H1 (cell line): ENCODE results near the gene SCYL3. TPM values are rescaled to one million over a fixed set of nuclear protein-coding genes. Genes with fewer than 3 reads are reported as not detected.

Source experiments
- CTCF ChIA-PET: fragments of 300-600 bp; sonication (Branson Sonifier 250); formaldehyde crosslinking; loops from one replicate; lab custom pipeline; 2021; ENCODE audit not compliant: partially characterized antibody; lab: Charles Lee
- POLR2A ChIA-PET: fragments of 300-600 bp; sonication (Branson Sonifier 250); formaldehyde crosslinking; loops from one replicate; lab custom pipeline; 2021; ENCODE audit warnings: inconsistent platforms; ENCODE audit not compliant: partially characterized antibody; lab: Charles Lee
- DNase-seq, 2 experiments: peaks; one replicate each; pipeline versions ENCODE4 v3.0.0 to v3.0.0-alpha.2; 2010 to 2022; ENCODE audit warnings: low spot score in 2 of 2, low read depth in 1 of 2, mixed read lengths in 1 of 2
- FAIRE-seq: peaks from 2 replicates; lab custom pipeline; 2011; peaks lifted over from hg19 to GRCh38; lab: Jason Lieb, UNC
- H2AFZ ChIP-seq: 2 replicates; pipeline ENCODE4 v1.8.1; 2012; ENCODE audit warnings: low read length, inconsistent platforms
- H2AK5ac ChIP-seq: 2 replicates; pipeline ENCODE4 v1.6.1; 2013; ENCODE audit warnings: low read depth, low read length
- H2BK120ac ChIP-seq: replicated peaks from 2 replicates; pipeline ENCODE3; 2013; ENCODE audit warnings: low read depth, low read length, inconsistent platforms
- H2BK12ac ChIP-seq: 2 replicates; pipeline ENCODE4 v1.6.1; 2013; ENCODE audit warnings: low read depth, low read length
- H2BK15ac ChIP-seq: 2 replicates; pipeline ENCODE4 v1.6.1; 2013; ENCODE audit warnings: low read length
- H2BK20ac ChIP-seq: 2 replicates; pipeline ENCODE4 v1.6.1; 2013; ENCODE audit warnings: low read length
- H2BK5ac ChIP-seq: 2 replicates; pipeline ENCODE4 v1.6.1; 2013; ENCODE audit warnings: low read depth, low read length
- H3K14ac ChIP-seq: 2 replicates; pipeline ENCODE4 v1.6.1; 2013; ENCODE audit warnings: inconsistent platforms; ENCODE audit not compliant: insufficient read length
- H3K18ac ChIP-seq: 2 replicates; pipeline ENCODE4 v1.6.1; 2013; ENCODE audit warnings: low read length; ENCODE audit errors: extremely low read depth
- H3K23ac ChIP-seq: 2 replicates; pipeline ENCODE4 v1.6.1; 2013; ENCODE audit warnings: inconsistent platforms; ENCODE audit not compliant: insufficient read length
- H3K23me2 ChIP-seq: 2 replicates; pipeline ENCODE4 v1.6.1; 2013; ENCODE audit warnings: low read depth, low read length
- H3K27ac ChIP-seq: 2 replicates; pipeline ENCODE4 v1.6.1; 2011; ENCODE audit warnings: low read depth, low read length, inconsistent platforms
- H3K27me3 ChIP-seq, 4 experiments: replicated peaks in 1 of 4; 1 replicate in 1 of 4; 2 replicates in 3 of 4; pipeline versions ENCODE4 v1.6.1 to v1.8.1; 2011 to 2013; ENCODE audit warnings: low read length in 3 of 4, mild to moderate bottlenecking in 3 of 4, inconsistent platforms in 2 of 4, mixed read lengths in 2 of 4, moderate library complexity in 1 of 4; ENCODE audit not compliant: control insufficient read depth in 3 of 4, insufficient read depth in 3 of 4; ENCODE audit errors: extremely low read depth in 1 of 4
- H3K36me3 ChIP-seq, 4 experiments: 2 replicates each; pipeline versions ENCODE4 v1.6.1 to v1.8.1; 2011 to 2013; ENCODE audit warnings: mild to moderate bottlenecking in 4 of 4, low read length in 3 of 4, moderate library complexity in 2 of 4, control low read depth in 1 of 4, inconsistent platforms in 1 of 4; ENCODE audit not compliant: insufficient read depth in 4 of 4, control insufficient read depth in 2 of 4
- H3K4ac ChIP-seq: replicated peaks from 2 replicates; pipeline ENCODE3; 2013; ENCODE audit warnings: low read length, low read depth, mixed read lengths, inconsistent platforms; ENCODE audit not compliant: insufficient read length
- H3K4me1 ChIP-seq, 4 experiments: replicated peaks in 1 of 4; 1 replicate in 1 of 4; 2 replicates in 3 of 4; pipeline versions ENCODE4 v1.6.1 to v1.8.1; 2011 to 2013; ENCODE audit warnings: low read length in 3 of 4, inconsistent platforms in 2 of 4, mixed read lengths in 1 of 4; ENCODE audit not compliant: insufficient read depth in 4 of 4, control insufficient read depth in 3 of 4
- H3K4me2 ChIP-seq, 2 experiments: 2 replicates each; pipeline versions ENCODE4 v1.6.1 to v1.8.1; 2011 to 2013; ENCODE audit warnings: low read depth in 2 of 2, low read length in 2 of 2, control low read depth in 1 of 2, inconsistent platforms in 1 of 2, mild to moderate bottlenecking in 1 of 2; ENCODE audit not compliant: insufficient read depth in 1 of 2
- H3K4me3 ChIP-seq, 4 experiments: fragments of 200-600, 300-600 bp in 1 of 4; sonication (generic), shearing (Covaris generic), sonication (Bioruptor Twin) in 1 of 4; 2 replicates each; pipeline versions ENCODE4 v1.5.1 to v1.8.1; 2011 to 2016; ENCODE audit warnings: low read length in 4 of 4, low read depth in 3 of 4, control low read depth in 2 of 4, inconsistent platforms in 2 of 4, mild to moderate bottlenecking in 2 of 4, mixed read lengths in 1 of 4, moderate library complexity in 1 of 4; ENCODE audit not compliant: insufficient read depth in 2 of 4; ENCODE audit errors: extremely low read depth in 1 of 4
- H3K56ac ChIP-seq: replicated peaks from 2 replicates; pipeline ENCODE3; 2013; ENCODE audit warnings: low read depth, mild to moderate bottlenecking, mixed read lengths, low read length, inconsistent platforms; ENCODE audit not compliant: insufficient read length
- H3K79me1 ChIP-seq: 2 replicates; pipeline ENCODE4 v1.6.1; 2013; ENCODE audit warnings: low read depth, low read length, control low read depth
- H3K79me2 ChIP-seq, 2 experiments: 2 replicates each; pipeline versions ENCODE4 v1.6.1 to v1.8.1; 2012 to 2013; ENCODE audit warnings: low read length in 2 of 2, mild to moderate bottlenecking in 2 of 2, inconsistent platforms in 1 of 2; ENCODE audit not compliant: insufficient read depth in 2 of 2, control insufficient read depth in 1 of 2
- H3K9ac ChIP-seq, 4 experiments: replicated peaks in 1 of 4; 1 replicate in 1 of 4; 2 replicates in 3 of 4; pipeline versions ENCODE4 v1.6.1 to v1.8.1; 2011 to 2013; ENCODE audit warnings: low read depth in 3 of 4, low read length in 3 of 4, control low read depth in 2 of 4, mild to moderate bottlenecking in 2 of 4, moderate library complexity in 2 of 4, inconsistent platforms in 1 of 4; ENCODE audit errors: extremely low read depth in 1 of 4
- H3K9me3 ChIP-seq, 2 experiments: 2 replicates each; pipeline versions ENCODE4 v1.6.1 to v1.8.1; 2012 to 2013; ENCODE audit warnings: mild to moderate bottlenecking in 2 of 2, moderate library complexity in 2 of 2, control low read depth in 1 of 2, inconsistent platforms in 1 of 2, low read depth in 1 of 2, low read length in 1 of 2, mixed read lengths in 1 of 2; ENCODE audit not compliant: insufficient read depth in 2 of 2
- H4K20me1 ChIP-seq, 2 experiments: replicated peaks in 1 of 2; 2 replicates each; pipeline versions ENCODE3 to v1.8.1; 2011 to 2013; ENCODE audit warnings: inconsistent platforms in 2 of 2, low read length in 2 of 2, mild to moderate bottlenecking in 1 of 2; ENCODE audit not compliant: insufficient read depth in 2 of 2, control insufficient read depth in 1 of 2
- H4K5ac ChIP-seq: 2 replicates; pipeline ENCODE4 v1.6.1; 2013; ENCODE audit warnings: low read length, low read depth, mixed read lengths, inconsistent platforms; ENCODE audit not compliant: insufficient read length
- H4K8ac ChIP-seq: 2 replicates; pipeline ENCODE4 v1.8.0; 2013; ENCODE audit warnings: mild to moderate bottlenecking, moderate library complexity, low read length, inconsistent platforms; ENCODE audit not compliant: insufficient read depth; ENCODE audit errors: extremely low read depth
- H4K91ac ChIP-seq: replicated peaks from 2 replicates; pipeline ENCODE3; 2013; ENCODE audit warnings: low read length, mixed read lengths, inconsistent platforms; ENCODE audit not compliant: insufficient read length
- EZH2 ChIP-seq: fragments of 200-600 bp; sonication (generic); IDR thresholded peaks from 2 replicates; pipeline ENCODE4 v1.7.1; 2012; ENCODE audit warnings: low read depth, mild to moderate bottlenecking, moderate library complexity, low read length, inconsistent platforms; ENCODE audit not compliant: severe bottlenecking
- HDAC2 ChIP-seq, 2 experiments: fragments of 300-600 bp in 1 of 2; sonication (generic) in 1 of 2; IDR thresholded peaks; 2 replicates each; pipeline ENCODE4 v1.6.1; 2011 to 2012; ENCODE audit warnings: low read depth in 2 of 2, low read length in 2 of 2, mild to moderate bottlenecking in 2 of 2, moderate library complexity in 2 of 2, borderline replicate concordance in 1 of 2, inconsistent platforms in 1 of 2
- KDM1A ChIP-seq: fragments of 200-600, 300-600 bp; sonication (generic); IDR thresholded peaks from 2 replicates; pipeline ENCODE4 v1.7.1; 2016; ENCODE audit warnings: mild to moderate bottlenecking, low read length, borderline replicate concordance
- MAX ChIP-seq: IDR thresholded peaks from 2 replicates; pipeline ENCODE4 v1.6.1; 2012; ENCODE audit warnings: inconsistent platforms
- POU5F1 ChIP-seq: IDR thresholded peaks from 2 replicates; pipeline ENCODE4 v1.6.1; 2011; ENCODE audit warnings: low read depth, mild to moderate bottlenecking, low read length, moderate library complexity
- WGBS, 2 experiments: shearing (Covaris generic) in 1 of 2; methylation state at CpG; one replicate each; pipeline versions ENCODE4 v1.1.6 to v1.1.7; 2013 to 2015; ENCODE audit warnings: low lambda C conversion rate in 2 of 2, mixed read lengths in 2 of 2, inconsistent platforms in 1 of 2, low coverage in 1 of 2, missing lambda C conversion rate in 1 of 2; ENCODE audit not compliant: insufficient replicate concordance in 2 of 2, insufficient coverage in 1 of 2, insufficient read length in 1 of 2; ENCODE audit errors: extremely low coverage in 1 of 2, missing lambda C conversion rate in 1 of 2; 5-methylcytosine and 5-hydroxymethylcytosine counted together
- polyA plus RNA-seq, 7 experiments: library from polyadenylated mRNA; depleted of rRNA in 3 of 7; stranded (reverse) in 5 of 7; unstranded in 2 of 7; fragments of >200 nt in 5 of 7; fragments of 200-250 nt in 2 of 7; gene quantifications; 1 replicate in 5 of 7; 2 replicates in 1 of 7; 4 replicates in 1 of 7; pipeline versions ENCODE4 v1.2.1 to v1.2.3, GENCODE V29; 2011 to 2013; ENCODE audit warnings: missing spikeins in 2 of 7, mixed read lengths in 2 of 7
- total RNA-seq: library from RNA; stranded (reverse); fragmentation: NEBNext Ultra II Directional; extraction: Animal tissue kit (Norgen Biotek cat#: 25700); gene quantifications from 2 replicates; pipeline ENCODE4 v1.2.1, GENCODE V29; 2021

Gene SCYL3
- total and polyA plus RNA-seq, 2 of the 8 experiments (the other 6 are each of a cell fraction or from before 2014, with no cell fraction given), result 2.7 to 5.3 TPM

GRCh38 chr1:169886422-169886821 is 7.3 kb downstream of the SCYL3 start:
- FAIRE-seq (no peak), DNase-seq (no peak)
- H4K91ac ChIP-seq, result no peak overlapping the region
- no peak overlapping the region for H4K5ac ChIP-seq
- CTCF ChIA-PET, result interaction anchor here (0.7 to 1.2 kb wide), 2 partner anchors 300 to 786 kb away, joined by 3 read pairs; partner anchors contain the start of gene F5
- H3K4me1 ChIP-seq, result peaks cover 0 to 8% (median 5%) of the 10 kb centered on the region in 4 experiments; a peak in 4 of 7 replicates
- no peak overlapping the region for H3K4me2 ChIP-seq
- WGBS, 2 experiments, result 91% methylated on average over 1 of the region's 1 CpG; no CpG with 5 or more reads in 1 of the 2 experiments
- no peaks in the 10 kb centered on the region for H3K23me2 ChIP-seq
- H3K79me1 ChIP-seq, result peaks cover 2% of the 10 kb centered on the region; the same call in 1 of the 2 replicates
- no peak overlapping the region for H4K8ac ChIP-seq
- no peak overlapping the region for H2AFZ ChIP-seq
- no peak overlapping the region for H3K23ac ChIP-seq
- peaks cover 0 to 19% (median 10%) of the 10 kb centered on the region in 4 experiments; a peak in 4 of 8 replicates for H3K36me3 ChIP-seq
- H3K18ac ChIP-seq, result no peak overlapping the region
- H2BK5ac ChIP-seq, result no peak overlapping the region
- H2BK20ac ChIP-seq, result no peak overlapping the region
- peaks cover 0 to 7% of the 10 kb centered on the region in 2 experiments; a peak in 1 of 4 replicates for H3K9me3 ChIP-seq
- no peak overlapping the region for H3K14ac ChIP-seq
- POLR2A ChIA-PET, result no interaction called here
- no peak overlapping the region for H3K4me3 ChIP-seq
- no peak overlapping the region for H3K56ac ChIP-seq
- H2AK5ac ChIP-seq, result no peak overlapping the region
- H3K9ac ChIP-seq, result no peak overlapping the region
- peaks cover 0 to 17% of the 10 kb centered on the region in 2 experiments; a peak in 2 of 4 replicates for H3K79me2 ChIP-seq
- H2BK15ac ChIP-seq, result no peak overlapping the region
- H3K4ac ChIP-seq, result no peak overlapping the region
- no peak overlapping the region for H2BK12ac ChIP-seq
- no peak overlapping the region for H2BK120ac ChIP-seq
- H3K27ac ChIP-seq, result no peak overlapping the region
- H3K27me3 ChIP-seq, result no peaks in the 10 kb centered on the region
- peaks cover 0 to 7% of the 10 kb centered on the region in 2 experiments for H4K20me1 ChIP-seq
- no peak for TF ChIP-seq EZH2
- TF ChIP-seq MAX, result no peak
- TF ChIP-seq HDAC2 (IDR thresholded peaks at IDR 0.05; ENCODE audit: borderline replicate concordance in 1 of 2, low read depth in 2 of 2, low read length in 2 of 2), result no peak
- no peak for TF ChIP-seq KDM1A
- no peak for TF ChIP-seq POU5F1
